ENCODE data around the gene POC1B. TPM values are rescaled to one million over a fixed set of nuclear protein-coding genes. Genes with fewer than 3 reads are reported as not detected.

The POC1B gene
- total RNA-seq (2014; rRNA removed; shearing (Covaris generic)) = 32.9 and 35.3 TPM in 2 replicates

- DNase-seq = peak; percentile 92 to 93
- Histone ChIP-seq H3K27me3 (no peaks in the 10 kb centered on the region), H3K36me3 (peaks cover 5% of the 10 kb centered on the region; the same call in 1 of the 2 replicates)
These were observed at the start of gene POC1B for GRCh38 chr12:89525824-89526770. POC1B (minus strand) TSS chr12:89526047; CDS start chr12:89525895, 152 bp downstream.

GRCh38 chr12:89575374-89575773 is 49.5 kb upstream of the POC1B start:
- Histone ChIP-seq H3K27me3 (no peaks in the 10 kb centered on the region), H3K4me1 (peaks cover 32% of the 10 kb centered on the region), H3K36me3 (no peaks in the 10 kb centered on the region), H3K27ac (no peak overlapping the region), H3K9me3 (replicated peaks) (no peaks in the 10 kb centered on the region), H3K4me3 (no peak overlapping the region)
- DNase-seq = no peak

More at GRCh38 chr12:89525824-89526770, at the start of gene POC1B:
- Histone ChIP-seq H3K4me3 (peak within 1 kb of the TSS; percentile 93), H3K4me1 (no peaks in the 10 kb centered on the region; the same call in 1 of the 2 replicates), H3K27ac (peak within 1 kb of the TSS; percentile 56), H3K9me3 (replicated peaks) (no peaks in the 10 kb centered on the region)

GRCh38 chr12:89574736-89575208 is 48.9 kb upstream of the POC1B start:
- Histone ChIP-seq H3K9me3 (replicated peaks) (no peaks in the 10 kb centered on the region), H3K4me3 (no peak overlapping the region), H3K4me1 (peaks cover 32% of the 10 kb centered on the region), H3K27me3 (no peaks in the 10 kb centered on the region), H3K27ac (no peak overlapping the region), H3K36me3 (no peaks in the 10 kb centered on the region)
- DNase-seq = peak; percentile 53 to 68

GRCh38 chr12:89573051-89573810 is 47.4 kb upstream of the POC1B start:
- Histone ChIP-seq H3K9me3 (replicated peaks) (no peaks in the 10 kb centered on the region), H3K27ac (no peak overlapping the region), H3K36me3 (no peaks in the 10 kb centered on the region), H3K27me3 (no peaks in the 10 kb centered on the region), H3K4me3 (no peak overlapping the region), H3K4me1 (peaks cover 47% of the 10 kb centered on the region)
- DNase-seq = no peak

- peaks cover 52% of the 10 kb centered on the region for H3K4me1 ChIP-seq
- H3K27me3 ChIP-seq = no peaks in the 10 kb centered on the region
- peak; percentile 26 to 54 for DNase-seq
- no peaks in the 10 kb centered on the region for H3K36me3 ChIP-seq
- no peak overlapping the region for H3K4me3 ChIP-seq
- no peak overlapping the region for H3K27ac ChIP-seq
- H3K9me3 ChIP-seq (replicated peaks) = no peaks in the 10 kb centered on the region
These were observed 45.8 kb upstream of the POC1B start for GRCh38 chr12:89571491-89572195.

- H3K27ac ChIP-seq = peak overlapping the region; percentile 71
- DNase-seq = peak in 1 of 2 experiments; percentile 58
- H3K4me3 ChIP-seq = peak overlapping the region; percentile 12
- H3K9me3 ChIP-seq (replicated peaks) = no peaks in the 10 kb centered on the region
- H3K27me3 ChIP-seq = no peaks in the 10 kb centered on the region
- peaks cover 33% of the 10 kb centered on the region for H3K4me1 ChIP-seq
- H3K36me3 ChIP-seq = no peaks in the 10 kb centered on the region
These were observed 42.6 kb upstream of the POC1B start for GRCh38 chr12:89568484-89568883.

- no peaks in the 10 kb centered on the region for H3K36me3 ChIP-seq
- no peak overlapping the region for H3K4me3 ChIP-seq
- no peaks in the 10 kb centered on the region for H3K27me3 ChIP-seq
- peaks cover 33% of the 10 kb centered on the region for H3K4me1 ChIP-seq
- no peak overlapping the region for H3K27ac ChIP-seq
- DNase-seq = no peak
- H3K9me3 ChIP-seq (replicated peaks) = no peaks in the 10 kb centered on the region
These were observed 41.9 kb upstream of the POC1B start for GRCh38 chr12:89567691-89568239.

- DNase-seq = no peak
- no peak overlapping the region for H3K27ac ChIP-seq
- peaks cover 25% of the 10 kb centered on the region for H3K4me1 ChIP-seq
- no peaks in the 10 kb centered on the region for H3K9me3 ChIP-seq (replicated peaks)
- H3K27me3 ChIP-seq = no peaks in the 10 kb centered on the region
- H3K4me3 ChIP-seq = no peak overlapping the region
- no peaks in the 10 kb centered on the region for H3K36me3 ChIP-seq
These were observed 40.8 kb upstream of the POC1B start for GRCh38 chr12:89566615-89567014.

GRCh38 chr12:89565002-89565401 is 39.2 kb upstream of the POC1B start:
- no peak for DNase-seq
- Histone ChIP-seq H3K4me1 (peaks cover 20% of the 10 kb centered on the region), H3K9me3 (replicated peaks) (no peaks in the 10 kb centered on the region), H3K27me3 (no peaks in the 10 kb centered on the region), H3K27ac (no peak overlapping the region), H3K4me3 (no peak overlapping the region), H3K36me3 (no peaks in the 10 kb centered on the region)

- Histone ChIP-seq H3K27me3 (no peaks in the 10 kb centered on the region), H3K9me3 (replicated peaks) (no peaks in the 10 kb centered on the region; the same call in 1 of the 2 replicates)
- no peak for DNase-seq
These were observed 33.9 kb upstream of the POC1B start for GRCh38 chr12:89559753-89560152.

GRCh38 chr12:89556976-89557375 is 31.1 kb upstream of the POC1B start:
- H3K36me3 ChIP-seq = no peaks in the 10 kb centered on the region
- peaks cover 9% of the 10 kb centered on the region for H3K4me1 ChIP-seq
- H3K4me3 ChIP-seq = no peak overlapping the region
- no peaks in the 10 kb centered on the region; the same call in 1 of the 2 replicates for H3K9me3 ChIP-seq (replicated peaks)
- H3K27me3 ChIP-seq = no peaks in the 10 kb centered on the region
- H3K27ac ChIP-seq = no peak overlapping the region
- DNase-seq = peak; percentile 38 to 88

More at GRCh38 chr12:89559753-89560152, 33.9 kb upstream of the POC1B start:
- no peak overlapping the region for H3K4me3 ChIP-seq
- no peak overlapping the region for H3K27ac ChIP-seq
- peaks cover 9% of the 10 kb centered on the region for H3K4me1 ChIP-seq
- H3K36me3 ChIP-seq = no peaks in the 10 kb centered on the region

- DNase-seq = no peak
- Histone ChIP-seq H3K36me3 (no peaks in the 10 kb centered on the region), H3K9me3 (replicated peaks) (no peaks in the 10 kb centered on the region; the same call in 1 of the 2 replicates), H3K4me1 (peaks cover 8% of the 10 kb centered on the region), H3K27me3 (no peaks in the 10 kb centered on the region), H3K27ac (no peak overlapping the region), H3K4me3 (no peak overlapping the region)
These were observed 26.5 kb upstream of the POC1B start for GRCh38 chr12:89552376-89552775.

GRCh38 chr12:89551747-89552146 is 25.9 kb upstream of the POC1B start:
- DNase-seq = no peak
- H3K4me1 ChIP-seq = peaks cover 2% of the 10 kb centered on the region
- no peak overlapping the region for H3K27ac ChIP-seq
- H3K27me3 ChIP-seq = no peaks in the 10 kb centered on the region
- H3K9me3 ChIP-seq (replicated peaks) = no peaks in the 10 kb centered on the region; the same call in 1 of the 2 replicates
- no peaks in the 10 kb centered on the region for H3K36me3 ChIP-seq
- H3K4me3 ChIP-seq = no peak overlapping the region

- Histone ChIP-seq H3K27me3 (no peaks in the 10 kb centered on the region), H3K4me3 (no peak overlapping the region), H3K36me3 (no peaks in the 10 kb centered on the region), H3K4me1 (peaks cover 35% of the 10 kb centered on the region), H3K27ac (no peak overlapping the region), H3K9me3 (replicated peaks) (no peaks in the 10 kb centered on the region)
- DNase-seq = no peak
These were observed 21.3 kb upstream of the POC1B start for GRCh38 chr12:89547101-89547500.
